HFFc6 (cell line): ENCODE measurements around the gene FBXL13. TPM values are rescaled to one million over a fixed set of nuclear protein-coding genes. Genes with fewer than 3 reads are reported as not detected.

Experiments
- DNase-seq: peaks from one replicate; pipeline ENCODE4 v3.0.0-alpha.2; 2018
- H3K27ac Mint-ChIP-seq: 2 replicates; pipeline ENCODE4 v1.8.0; 2020; ENCODE audit warnings: mild to moderate bottlenecking, mixed read lengths
- H3K27me3 Mint-ChIP-seq: 2 replicates; pipeline ENCODE4 v1.8.0; 2021; ENCODE audit warnings: mild to moderate bottlenecking, moderate library complexity, mixed read lengths; ENCODE audit not compliant: insufficient read depth
- H3K36me3 Mint-ChIP-seq: 2 replicates; pipeline ENCODE4 v1.8.0; 2021; ENCODE audit warnings: low read depth, mixed read lengths
- H3K4me1 Mint-ChIP-seq: 2 replicates; pipeline ENCODE4 v1.8.0; 2020; ENCODE audit warnings: low read depth, mixed read lengths
- H3K4me3 Mint-ChIP-seq: 2 replicates; pipeline ENCODE4 v1.8.0; 2020; ENCODE audit warnings: mild to moderate bottlenecking, moderate library complexity, mixed read lengths
- H3K9me3 Mint-ChIP-seq: 2 replicates; pipeline ENCODE4 v1.8.0; 2020; ENCODE audit warnings: mild to moderate bottlenecking, mixed read lengths
- CTCF ChIP-seq: fragments of 200-600 bp; sonication (generic); IDR thresholded peaks from 2 replicates; pipeline ENCODE4 v1.5.0; 2021; ENCODE audit warnings: antibody characterized with exemption, mild to moderate bottlenecking
- total RNA-seq, 6 experiments: library from RNA; stranded (reverse); fragmentation: NEBNext Ultra II Directional; extraction: Animal tissue kit (Norgen Biotek cat#: 25700); gene quantifications; 2 replicates in 1 of 6; 3 replicates in 5 of 6; pipeline ENCODE4 v1.2.3, GENCODE V29; 2021

FBXL13 gene
- total RNA-seq, 6 experiments from 2014 or later, result 0.43 to 0.74 (median 0.56) TPM

GRCh38 chr7:102898532-102898859 lies 176.1 kb downstream of the FBXL13 start:
- no peak overlapping the region for H3K27ac Mint-ChIP-seq
- peaks cover 34% of the 10 kb centered on the region for H3K4me1 Mint-ChIP-seq
- no peak for TF ChIP-seq CTCF
- no peak overlapping the region for H3K4me3 Mint-ChIP-seq
- H3K36me3 Mint-ChIP-seq, result peaks cover 4% of the 10 kb centered on the region
- DNase-seq, result no peak
- peaks cover 2% of the 10 kb centered on the region for H3K9me3 Mint-ChIP-seq
- peaks cover 2% of the 10 kb centered on the region; the same call in 1 of the 2 replicates for H3K27me3 Mint-ChIP-seq

GRCh38 chr7:102897856-102898531 lies 176.6 kb downstream of the FBXL13 start:
- peaks cover 2% of the 10 kb centered on the region; the same call in 1 of the 2 replicates for H3K27me3 Mint-ChIP-seq
- H3K9me3 Mint-ChIP-seq, result no peaks in the 10 kb centered on the region
- DNase-seq, result no peak
- H3K4me1 Mint-ChIP-seq, result peaks cover 39% of the 10 kb centered on the region
- no peak overlapping the region for H3K27ac Mint-ChIP-seq
- TF ChIP-seq CTCF, result no peak
- no peak overlapping the region for H3K4me3 Mint-ChIP-seq
- H3K36me3 Mint-ChIP-seq, result no peaks in the 10 kb centered on the region

GRCh38 chr7:102897211-102897631 lies 177.4 kb downstream of the FBXL13 start:
- TF ChIP-seq CTCF, result no peak
- Mint-ChIP-seq H3K4me1 (peaks cover 46% of the 10 kb centered on the region), H3K27me3 (peaks cover 2% of the 10 kb centered on the region; the same call in 1 of the 2 replicates), H3K4me3 (no peak overlapping the region), H3K36me3 (no peaks in the 10 kb centered on the region), H3K9me3 (no peaks in the 10 kb centered on the region), H3K27ac (no peak overlapping the region)
- no peak for DNase-seq

GRCh38 chr7:102896585-102896984 lies 178.0 kb downstream of the FBXL13 start:
- Mint-ChIP-seq H3K4me1 (peaks cover 53% of the 10 kb centered on the region), H3K27me3 (peaks cover 2% of the 10 kb centered on the region; the same call in 1 of the 2 replicates), H3K27ac (no peak overlapping the region), H3K36me3 (no peaks in the 10 kb centered on the region), H3K9me3 (no peaks in the 10 kb centered on the region), H3K4me3 (no peak overlapping the region)
- no peak for DNase-seq
- TF ChIP-seq CTCF, result no peak

- Mint-ChIP-seq H3K27me3 (peaks cover 2% of the 10 kb centered on the region; the same call in 1 of the 2 replicates), H3K4me1 (peaks cover 63% of the 10 kb centered on the region), H3K36me3 (no peaks in the 10 kb centered on the region), H3K9me3 (no peaks in the 10 kb centered on the region), H3K27ac (no peak overlapping the region), H3K4me3 (no peak overlapping the region)
- no peak for TF ChIP-seq CTCF
- DNase-seq, result no peak
Measured at GRCh38 chr7:102895602-102896001, 179.0 kb downstream of the FBXL13 start.
